ENCODE results near the gene FAM114A1. TPM values are rescaled to one million over a fixed set of nuclear protein-coding genes. Genes with fewer than 3 reads are reported as not detected.

FAM114A1 gene
- polyA plus RNA-seq, 1 donor from 2014 or later = not detected

GRCh38 chr4:38837334-38837733, 30.3 kb upstream of the FAM114A1 start:
- H3K27ac ChIP-seq (ENCODE audit: low read length) = no peak overlapping the region

DNA sequence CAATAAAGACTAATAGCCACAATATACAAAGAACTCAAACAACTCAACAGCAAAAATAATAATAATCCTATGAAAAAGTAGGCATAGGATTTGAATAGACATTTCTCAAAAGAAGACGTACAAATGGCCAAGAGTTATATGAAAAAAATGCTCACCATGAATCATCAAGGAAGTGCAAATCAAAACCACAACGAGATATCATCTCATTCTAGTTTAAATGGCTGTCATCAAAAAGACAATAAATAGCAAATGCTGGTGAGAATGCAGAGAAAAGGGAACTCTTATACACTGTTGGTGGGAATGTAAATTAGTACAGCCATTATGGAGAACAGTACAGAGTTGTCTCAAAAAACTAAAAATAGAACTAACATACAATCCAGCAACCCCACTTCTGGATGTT, 29.8 kb upstream of the FAM114A1 start:
- Histone ChIP-seq H4K20me1 (ENCODE audit: insufficient read depth) (no peaks in the 10 kb centered on the region), H3K4me2 (ENCODE audit: low read length) (no peak overlapping the region), H2AFZ (ENCODE audit: low read depth, low read length) (no peak overlapping the region), H3K9ac (ENCODE audit: low read length) (no peak overlapping the region), H3K36me3 (ENCODE audit: insufficient read depth, low read length) (no peaks in the 10 kb centered on the region), H3K9me2 (ENCODE audit: insufficient read depth, low read length) (no peaks in the 10 kb centered on the region), H3K9me3 (ENCODE audit: low read length) (no peaks in the 10 kb centered on the region), H3K79me2 (replicated peaks; ENCODE audit: insufficient read depth, low read length) (no peaks in the 10 kb centered on the region), H3K27me3 (ENCODE audit: insufficient read depth, low read depth, low read length) (no peaks in the 10 kb centered on the region), H3K4me3 (ENCODE audit: low read length) (no peak overlapping the region), H3K27ac (ENCODE audit: low read length) (no peak overlapping the region), H3F3A (ENCODE audit: insufficient read depth, low read length, poor library complexity, severe bottlenecking) (no peaks in the 10 kb centered on the region)
- TF ChIP-seq MXI1 (conservative IDR thresholded peaks at IDR 0.05; ENCODE audit: poor library complexity, severe bottlenecking) (no peak), POLR2AphosphoS5 (IDR thresholded peaks at IDR 0.05) (no peak), EZH2 (IDR thresholded peaks at IDR 0.05; ENCODE audit: borderline replicate concordance, insufficient read depth, low read length, poor library complexity, severe bottlenecking) (no peak), CTCF (IDR thresholded peaks at IDR 0.05; ENCODE audit: poor library complexity, severe bottlenecking) (no peak), TAF1 (IDR thresholded peaks at IDR 0.05; ENCODE audit: low read depth) (no peak), SMC3 (conservative IDR thresholded peaks at IDR 0.05; ENCODE audit: poor library complexity) (no peak), RAD21 (conservative IDR thresholded peaks at IDR 0.05) (no peak), EP300 (conservative IDR thresholded peaks at IDR 0.05; ENCODE audit: poor library complexity, severe bottlenecking) (no peak)
- TF ChIP-seq, protein P1, sequence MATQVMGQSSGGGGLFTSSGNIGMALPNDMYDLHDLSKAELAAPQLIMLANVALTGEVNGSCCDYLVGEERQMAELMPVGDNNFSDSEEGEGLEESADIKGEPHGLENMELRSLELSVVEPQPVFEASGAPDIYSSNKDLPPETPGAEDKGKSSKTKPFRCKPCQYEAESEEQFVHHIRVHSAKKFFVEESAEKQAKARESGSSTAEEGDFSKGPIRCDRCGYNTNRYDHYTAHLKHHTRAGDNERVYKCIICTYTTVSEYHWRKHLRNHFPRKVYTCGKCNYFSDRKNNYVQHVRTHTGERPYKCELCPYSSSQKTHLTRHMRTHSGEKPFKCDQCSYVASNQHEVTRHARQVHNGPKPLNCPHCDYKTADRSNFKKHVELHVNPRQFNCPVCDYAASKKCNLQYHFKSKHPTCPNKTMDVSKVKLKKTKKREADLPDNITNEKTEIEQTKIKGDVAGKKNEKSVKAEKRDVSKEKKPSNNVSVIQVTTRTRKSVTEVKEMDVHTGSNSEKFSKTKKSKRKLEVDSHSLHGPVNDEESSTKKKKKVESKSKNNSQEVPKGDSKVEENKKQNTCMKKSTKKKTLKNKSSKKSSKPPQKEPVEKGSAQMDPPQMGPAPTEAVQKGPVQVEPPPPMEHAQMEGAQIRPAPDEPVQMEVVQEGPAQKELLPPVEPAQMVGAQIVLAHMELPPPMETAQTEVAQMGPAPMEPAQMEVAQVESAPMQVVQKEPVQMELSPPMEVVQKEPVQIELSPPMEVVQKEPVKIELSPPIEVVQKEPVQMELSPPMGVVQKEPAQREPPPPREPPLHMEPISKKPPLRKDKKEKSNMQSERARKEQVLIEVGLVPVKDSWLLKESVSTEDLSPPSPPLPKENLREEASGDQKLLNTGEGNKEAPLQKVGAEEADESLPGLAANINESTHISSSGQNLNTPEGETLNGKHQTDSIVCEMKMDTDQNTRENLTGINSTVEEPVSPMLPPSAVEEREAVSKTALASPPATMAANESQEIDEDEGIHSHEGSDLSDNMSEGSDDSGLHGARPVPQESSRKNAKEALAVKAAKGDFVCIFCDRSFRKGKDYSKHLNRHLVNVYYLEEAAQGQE (IDR thresholded peaks at IDR 0.05; ENCODE audit: borderline replicate concordance) = no peak

More at GRCh38 chr4:38837334-38837733, 30.3 kb upstream of the FAM114A1 start:
- H3K9me2 ChIP-seq (ENCODE audit: insufficient read depth, low read length) = no peaks in the 10 kb centered on the region
- H3K4me3 ChIP-seq (ENCODE audit: low read length) = no peak overlapping the region
- no peak overlapping the region for H2AFZ ChIP-seq (ENCODE audit: low read depth, low read length)
- no peaks in the 10 kb centered on the region for H3F3A ChIP-seq (ENCODE audit: insufficient read depth, low read length, poor library complexity, severe bottlenecking)
- no peak for TF ChIP-seq POLR2AphosphoS5 (IDR thresholded peaks at IDR 0.05)
- no peak for TF ChIP-seq CTCF (IDR thresholded peaks at IDR 0.05; ENCODE audit: poor library complexity, severe bottlenecking)
- no peaks in the 10 kb centered on the region for H4K20me1 ChIP-seq (ENCODE audit: insufficient read depth)
- no peaks in the 10 kb centered on the region for H3K27me3 ChIP-seq (ENCODE audit: insufficient read depth, low read depth, low read length)
- H3K9me3 ChIP-seq (ENCODE audit: low read length) = no peaks in the 10 kb centered on the region
- no peaks in the 10 kb centered on the region for H3K79me2 ChIP-seq (replicated peaks; ENCODE audit: insufficient read depth, low read length)
- H3K9ac ChIP-seq (ENCODE audit: low read length) = no peak overlapping the region
- no peaks in the 10 kb centered on the region for H3K36me3 ChIP-seq (ENCODE audit: insufficient read depth, low read length)
- no peak overlapping the region for H3K4me2 ChIP-seq (ENCODE audit: low read length)
